HepG2 (cell line): ENCODE data around the gene AKAP8. TPM values are rescaled to one million over a fixed set of nuclear protein-coding genes. Genes with fewer than 3 reads are reported as not detected.

ENCODE experiments used
- CC2D1A ChIP-seq: sonication (generic); formaldehyde crosslinking; IDR thresholded peaks from 2 replicates; pipeline ENCODE4 v1.8.1; 2023; ENCODE audit warnings: mild to moderate bottlenecking, missing genetic modification reagents
- KDM2A ChIP-seq: sonication (generic); formaldehyde crosslinking; IDR thresholded peaks from 2 replicates; pipeline ENCODE4 v1.4.0; 2020; ENCODE audit warnings: low read depth, missing genetic modification reagents, borderline replicate concordance
- RARA ChIP-seq: IDR thresholded peaks from 2 replicates; pipeline ENCODE4 v1.6.1; 2016; ENCODE audit warnings: missing genetic modification reagents, missing compliant biosample characterization
- RFXAP ChIP-seq: sonication (generic); formaldehyde crosslinking; IDR thresholded peaks from 2 replicates; pipeline ENCODE4 v1.4.0; 2020; ENCODE audit warnings: missing genetic modification reagents, borderline replicate concordance
- SRSF4 ChIP-seq: fragments of 200-400 bp; formaldehyde crosslinking; IDR thresholded peaks from one replicate; pipeline ENCODE4 v1.6.1; 2018; ENCODE audit warnings: mild to moderate bottlenecking, low read depth, low read length, moderate library complexity; ENCODE audit not compliant: poor library complexity, severe bottlenecking
- SSRP1 ChIP-seq: IDR thresholded peaks from 2 replicates; pipeline ENCODE4 v1.6.1; 2016; ENCODE audit warnings: control low read depth
- WIZ ChIP-seq: sonication (generic); formaldehyde crosslinking; IDR thresholded peaks from 2 replicates; pipeline ENCODE4 v1.5.1; 2020; ENCODE audit warnings: mild to moderate bottlenecking, missing genetic modification reagents
- ZC3H13 ChIP-seq: sonication (generic); formaldehyde crosslinking; IDR thresholded peaks from 2 replicates; pipeline ENCODE4 v1.8.1; 2023; ENCODE audit warnings: mild to moderate bottlenecking, missing genetic modification reagents, moderate library complexity
- ZNF207 ChIP-seq: fragments of 450-650 bp; IDR thresholded peaks from 2 replicates; pipeline ENCODE4 v1.6.1; 2016; ENCODE audit warnings: antibody characterized with exemption, borderline replicate concordance
- ZNF263 ChIP-seq: sonication (generic); formaldehyde crosslinking; IDR thresholded peaks from 2 replicates; pipeline ENCODE4 v1.4.0; 2020; ENCODE audit warnings: missing genetic modification reagents
- ZNF33A ChIP-seq: sonication (generic); formaldehyde crosslinking; IDR thresholded peaks from 2 replicates; pipeline ENCODE4 v1.5.1; 2020; ENCODE audit warnings: missing genetic modification reagents, mild to moderate bottlenecking, moderate library complexity, borderline replicate concordance
- ZNF550 ChIP-seq: sonication (generic); formaldehyde crosslinking; IDR thresholded peaks from 2 replicates; pipeline ENCODE4 v1.4.0; 2020; ENCODE audit warnings: mild to moderate bottlenecking, missing genetic modification reagents, borderline replicate concordance
- ZNF563 ChIP-seq: sonication (generic); formaldehyde crosslinking; IDR thresholded peaks from 2 replicates; pipeline ENCODE4 v1.8.0; 2022; ENCODE audit warnings: mild to moderate bottlenecking, moderate library complexity, missing genetic modification reagents
- ZNF567 ChIP-seq: sonication (generic); formaldehyde crosslinking; IDR thresholded peaks from 2 replicates; pipeline ENCODE4 v1.8.1; 2023; ENCODE audit warnings: mild to moderate bottlenecking, missing genetic modification reagents, borderline replicate concordance
- ZNF850 ChIP-seq: sonication (generic); formaldehyde crosslinking; conservative IDR thresholded peaks from 2 replicates; pipeline ENCODE4 v1.9.0; 2021; ENCODE audit warnings: mild to moderate bottlenecking, missing genetic modification reagents
- ZNF891 ChIP-seq: sonication (generic); formaldehyde crosslinking; IDR thresholded peaks from 2 replicates; pipeline ENCODE4 v1.5.0; 2020; ENCODE audit warnings: mild to moderate bottlenecking, missing genetic modification reagents
- polyA plus RNA-seq, 8 experiments: library from polyadenylated mRNA; depleted of rRNA in 3 of 8; stranded (reverse) in 7 of 8; unstranded in 1 of 8; fragments of >200 nt; fragmentation: Illumina TruSeq in 4 of 8; extraction: Trizol in 4 of 8; gene quantifications; 2 replicates each; pipeline versions ENCODE4 v1.2.1 to v1.2.3, GENCODE V29; 2011 to 2016; ENCODE audit warnings: low read depth in 4 of 8, missing spikeins in 1 of 8, mixed read lengths in 1 of 8; ENCODE audit not compliant: insufficient read depth in 1 of 8
- total RNA-seq, 5 experiments: library from RNA; depleted of rRNA; stranded (reverse); fragments of >200 nt; fragmentation: Illumina TruSeq; extraction: Trizol; gene quantifications; 2 replicates each; pipeline ENCODE4 v1.2.3, GENCODE V29; 2016; ENCODE audit warnings: low read depth in 1 of 5
- TF ChIP-seq, protein P1 (sequence below): IDR thresholded peaks from 2 replicates; pipeline ENCODE4 v1.6.1; 2016; ENCODE audit warnings: low read depth, control low read depth
- TF ChIP-seq, protein P2 (sequence below): sonication (generic); formaldehyde crosslinking; IDR thresholded peaks from 2 replicates; pipeline ENCODE4 v1.4.0; 2020; ENCODE audit warnings: missing genetic modification reagents, mild to moderate bottlenecking, borderline replicate concordance
- TF ChIP-seq, protein P3 (sequence below), 2 experiments: sonication (generic) in 1 of 2; formaldehyde crosslinking in 1 of 2; IDR thresholded peaks; 2 replicates each; pipeline versions ENCODE4 v1.4.0 to v1.6.1; 2016 to 2020; ENCODE audit warnings: borderline replicate concordance in 1 of 2, low read depth in 1 of 2, mild to moderate bottlenecking in 1 of 2, missing genetic modification reagents in 1 of 2

AKAP8 gene
- total and polyA plus RNA-seq, 2 of the 13 experiments (the other 11 are each of a cell fraction or from before 2014, with no cell fraction given): 15.9 to 22.1 TPM

DNA sequence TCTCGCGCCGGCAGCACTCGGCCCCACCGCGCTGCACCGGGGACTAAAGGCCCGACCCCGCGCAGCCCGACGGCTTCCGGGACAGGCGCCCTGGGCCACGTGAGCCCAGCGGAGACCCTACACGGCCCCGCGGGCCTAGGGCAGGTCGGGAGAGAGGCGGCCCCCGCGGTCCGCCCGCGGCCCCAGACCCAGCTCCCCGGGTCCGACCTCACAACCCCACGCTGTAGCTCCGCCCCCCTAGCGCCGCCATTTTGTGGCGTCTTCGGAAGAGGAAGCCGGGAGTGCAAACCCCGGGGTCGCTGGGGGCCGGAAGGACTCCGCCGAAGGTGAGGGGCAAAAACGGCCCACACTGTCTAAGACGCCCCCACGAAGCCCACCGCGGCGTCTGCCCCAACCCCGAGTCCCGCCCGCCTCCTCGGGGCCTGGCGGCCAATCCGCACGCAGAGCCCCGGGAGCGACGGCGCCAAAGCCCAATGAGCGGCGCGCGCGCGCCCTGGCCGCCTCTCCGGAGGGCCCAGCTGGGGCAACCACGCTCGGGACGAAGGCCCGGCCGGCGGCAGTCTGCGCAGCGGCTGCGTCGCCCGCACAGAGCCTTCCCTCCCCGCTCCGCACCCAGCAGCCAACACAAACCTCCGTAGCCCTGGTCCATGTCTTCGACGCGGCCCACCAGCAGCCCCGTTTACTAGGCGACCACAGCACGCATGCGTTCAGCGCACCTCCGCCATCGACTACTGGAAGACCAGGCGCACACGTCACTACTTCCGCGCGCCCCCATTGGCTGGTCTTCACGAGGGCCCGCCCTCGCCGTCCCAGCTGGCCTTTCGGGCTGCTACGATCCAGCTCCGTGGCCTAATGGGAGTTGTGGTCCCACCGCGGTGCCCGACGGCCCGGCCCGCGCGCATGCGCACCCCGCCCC lies at the start of gene AKAP8 (continued):
- TF ChIP-seq, protein P1, sequence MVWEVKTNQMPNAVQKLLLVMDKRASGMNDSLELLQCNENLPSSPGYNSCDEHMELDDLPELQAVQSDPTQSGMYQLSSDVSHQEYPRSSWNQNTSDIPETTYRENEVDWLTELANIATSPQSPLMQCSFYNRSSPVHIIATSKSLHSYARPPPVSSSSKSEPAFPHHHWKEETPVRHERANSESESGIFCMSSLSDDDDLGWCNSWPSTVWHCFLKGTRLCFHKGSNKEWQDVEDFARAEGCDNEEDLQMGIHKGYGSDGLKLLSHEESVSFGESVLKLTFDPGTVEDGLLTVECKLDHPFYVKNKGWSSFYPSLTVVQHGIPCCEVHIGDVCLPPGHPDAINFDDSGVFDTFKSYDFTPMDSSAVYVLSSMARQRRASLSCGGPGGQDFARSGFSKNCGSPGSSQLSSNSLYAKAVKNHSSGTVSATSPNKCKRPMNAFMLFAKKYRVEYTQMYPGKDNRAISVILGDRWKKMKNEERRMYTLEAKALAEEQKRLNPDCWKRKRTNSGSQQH (CRISPR knock-in tag): 0 out of 2 replicates have a peak, but pooled peaks have one; percentile 25
- TF ChIP-seq ZNF563 (CRISPR knock-in tag) (peak; percentile 19; the same call in 1 of the 2 replicates), SSRP1 (no peak; the same call in 1 of the 2 replicates), SRSF4 (no peak), ZNF567 (no peak; the same call in 1 of the 2 replicates), ZNF550 (CRISPR knock-in tag) (0 out of 2 replicates have a peak, but pooled peaks have one; percentile 21), ZNF207 (no peak), RARA (CRISPR knock-in tag) (peak; percentile 11; the same call in 1 of the 2 replicates), ZNF263 (no peak), ZNF850 (no peak), WIZ (CRISPR knock-in tag) (0 out of 2 replicates have a peak, but pooled peaks have one; percentile 32), ZNF891 (CRISPR knock-in tag) (0 out of 2 replicates have a peak, but pooled peaks have one; percentile 35), ZC3H13 (CRISPR knock-in tag) (peak; percentile 94; the same call in 1 of the 2 replicates), CC2D1A (CRISPR knock-in tag) (no peak), KDM2A (CRISPR knock-in tag) (peak; percentile 100), RFXAP (CRISPR knock-in tag) (peak; percentile 89; the same call in 1 of the 2 replicates), ZNF33A (CRISPR knock-in tag) (no peak)
- TF ChIP-seq, protein P2, sequence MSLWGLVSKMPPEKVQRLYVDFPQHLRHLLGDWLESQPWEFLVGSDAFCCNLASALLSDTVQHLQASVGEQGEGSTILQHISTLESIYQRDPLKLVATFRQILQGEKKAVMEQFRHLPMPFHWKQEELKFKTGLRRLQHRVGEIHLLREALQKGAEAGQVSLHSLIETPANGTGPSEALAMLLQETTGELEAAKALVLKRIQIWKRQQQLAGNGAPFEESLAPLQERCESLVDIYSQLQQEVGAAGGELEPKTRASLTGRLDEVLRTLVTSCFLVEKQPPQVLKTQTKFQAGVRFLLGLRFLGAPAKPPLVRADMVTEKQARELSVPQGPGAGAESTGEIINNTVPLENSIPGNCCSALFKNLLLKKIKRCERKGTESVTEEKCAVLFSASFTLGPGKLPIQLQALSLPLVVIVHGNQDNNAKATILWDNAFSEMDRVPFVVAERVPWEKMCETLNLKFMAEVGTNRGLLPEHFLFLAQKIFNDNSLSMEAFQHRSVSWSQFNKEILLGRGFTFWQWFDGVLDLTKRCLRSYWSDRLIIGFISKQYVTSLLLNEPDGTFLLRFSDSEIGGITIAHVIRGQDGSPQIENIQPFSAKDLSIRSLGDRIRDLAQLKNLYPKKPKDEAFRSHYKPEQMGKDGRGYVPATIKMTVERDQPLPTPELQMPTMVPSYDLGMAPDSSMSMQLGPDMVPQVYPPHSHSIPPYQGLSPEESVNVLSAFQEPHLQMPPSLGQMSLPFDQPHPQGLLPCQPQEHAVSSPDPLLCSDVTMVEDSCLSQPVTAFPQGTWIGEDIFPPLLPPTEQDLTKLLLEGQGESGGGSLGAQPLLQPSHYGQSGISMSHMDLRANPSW (CRISPR knock-in tag): no peak
- TF ChIP-seq, protein P3, sequence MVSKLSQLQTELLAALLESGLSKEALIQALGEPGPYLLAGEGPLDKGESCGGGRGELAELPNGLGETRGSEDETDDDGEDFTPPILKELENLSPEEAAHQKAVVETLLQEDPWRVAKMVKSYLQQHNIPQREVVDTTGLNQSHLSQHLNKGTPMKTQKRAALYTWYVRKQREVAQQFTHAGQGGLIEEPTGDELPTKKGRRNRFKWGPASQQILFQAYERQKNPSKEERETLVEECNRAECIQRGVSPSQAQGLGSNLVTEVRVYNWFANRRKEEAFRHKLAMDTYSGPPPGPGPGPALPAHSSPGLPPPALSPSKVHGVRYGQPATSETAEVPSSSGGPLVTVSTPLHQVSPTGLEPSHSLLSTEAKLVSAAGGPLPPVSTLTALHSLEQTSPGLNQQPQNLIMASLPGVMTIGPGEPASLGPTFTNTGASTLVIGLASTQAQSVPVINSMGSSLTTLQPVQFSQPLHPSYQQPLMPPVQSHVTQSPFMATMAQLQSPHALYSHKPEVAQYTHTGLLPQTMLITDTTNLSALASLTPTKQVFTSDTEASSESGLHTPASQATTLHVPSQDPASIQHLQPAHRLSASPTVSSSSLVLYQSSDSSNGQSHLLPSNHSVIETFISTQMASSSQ (IDR thresholded peaks at IDR 0.05; ENCODE audit: low read depth): no peak
- TF ChIP-seq, protein P3 (CRISPR knock-in tag; IDR thresholded peaks at IDR 0.05; ENCODE audit: borderline replicate concordance): peak; percentile 29; the same call in 1 of the 2 replicates
